Measurements from ENCODE around the gene HLA-DPB1.
"Not testable (repeated sequence)": the region's sequence is repeated elsewhere in the genome, so short reads cannot be mapped to it uniquely, and the experiment has no call there.

Gene HLA-DPB1

DNA sequence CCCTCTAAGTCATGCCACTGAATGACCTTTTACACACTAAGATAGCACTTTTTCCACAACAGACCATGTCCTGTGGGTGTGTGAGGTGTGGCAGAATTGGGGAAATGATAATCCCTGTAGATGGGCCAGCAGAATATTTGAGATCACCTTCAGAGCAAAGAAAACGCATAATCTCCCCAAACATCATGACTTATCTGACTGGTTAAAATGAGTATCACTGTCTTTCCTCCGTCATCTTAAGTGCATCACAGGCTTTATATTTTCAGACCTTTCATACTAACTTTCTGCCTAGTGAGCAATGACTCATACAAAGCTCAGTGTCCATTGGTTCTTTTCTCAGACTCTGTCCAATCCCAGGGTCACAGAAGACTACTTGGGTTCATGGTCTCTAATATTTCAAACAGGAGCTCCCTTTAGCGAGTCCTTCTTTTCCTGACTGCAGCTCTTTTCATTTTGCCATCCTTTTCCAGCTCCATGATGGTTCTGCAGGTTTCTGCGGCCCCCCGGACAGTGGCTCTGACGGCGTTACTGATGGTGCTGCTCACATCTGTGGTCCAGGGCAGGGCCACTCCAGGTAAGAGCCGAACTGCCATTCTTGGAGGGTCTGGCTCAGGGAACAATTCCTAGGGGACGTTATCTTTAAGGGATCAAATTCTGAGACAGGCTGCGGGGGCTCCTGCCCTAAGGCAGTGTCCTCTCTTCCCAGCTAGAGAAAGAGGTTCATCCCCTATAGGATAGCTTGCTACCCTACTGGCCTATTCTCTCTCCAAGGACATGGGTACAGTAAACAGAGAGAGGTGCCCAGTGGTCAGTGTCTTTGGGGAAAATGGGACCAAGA, at the start of gene HLA-DPB1:
Gene HLA-DPB1, plus strand, starts transcription at position 423 of the 838 bp plus-strand sequence. Its CDS starts 52 bp downstream, at position 475.
- DNase-seq, result no peak

GRCh38 chr6:33028220-33028849, 47.5 kb upstream of the HLA-DPB1 start:
- DNase-seq, result no peak

GRCh38 chr6:33029328-33030184, 46.2 kb upstream of the HLA-DPB1 start:
- DNase-seq, result no peak

DNA sequence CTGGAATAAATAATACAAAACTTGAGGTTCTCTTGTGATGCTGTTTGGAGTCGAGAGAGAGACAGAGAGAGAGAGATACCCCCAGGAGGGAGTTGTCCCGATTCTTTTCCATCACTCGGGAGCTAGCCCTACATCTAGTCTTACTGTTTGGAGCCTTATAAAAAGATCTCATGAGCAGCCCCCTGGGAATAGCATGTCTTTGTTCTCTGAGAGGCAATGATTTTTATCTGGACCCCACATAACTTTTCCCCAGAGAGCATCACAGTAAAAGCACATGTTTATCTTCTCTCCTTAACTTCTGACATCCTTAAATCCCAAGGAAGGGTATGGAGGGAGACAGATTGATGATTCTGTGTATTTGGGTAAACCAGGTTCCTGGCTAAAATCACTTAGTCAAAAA, 45.5 kb upstream of the HLA-DPB1 start:
- DNase-seq, result no peak

DNA sequence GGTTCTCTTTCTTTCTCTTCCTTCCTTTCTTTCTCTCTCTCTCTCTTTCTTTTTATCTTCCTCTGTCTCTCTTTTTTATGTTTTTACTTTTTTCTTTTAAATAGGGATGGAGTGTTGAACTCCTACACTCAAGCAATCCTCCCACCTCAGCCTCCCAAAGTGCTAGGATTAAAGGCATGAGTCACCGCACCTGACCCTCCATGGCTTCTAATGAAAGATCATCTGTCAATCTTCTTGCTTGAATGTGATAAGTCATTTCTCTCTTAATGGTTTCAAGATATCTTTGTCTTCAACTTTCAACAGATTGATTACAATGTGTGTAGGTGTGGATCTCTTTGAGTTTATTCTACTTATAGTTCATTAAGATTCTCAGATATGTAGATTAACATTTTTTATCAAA, 41.2 kb upstream of the HLA-DPB1 start:
- no peak for DNase-seq

DNA sequence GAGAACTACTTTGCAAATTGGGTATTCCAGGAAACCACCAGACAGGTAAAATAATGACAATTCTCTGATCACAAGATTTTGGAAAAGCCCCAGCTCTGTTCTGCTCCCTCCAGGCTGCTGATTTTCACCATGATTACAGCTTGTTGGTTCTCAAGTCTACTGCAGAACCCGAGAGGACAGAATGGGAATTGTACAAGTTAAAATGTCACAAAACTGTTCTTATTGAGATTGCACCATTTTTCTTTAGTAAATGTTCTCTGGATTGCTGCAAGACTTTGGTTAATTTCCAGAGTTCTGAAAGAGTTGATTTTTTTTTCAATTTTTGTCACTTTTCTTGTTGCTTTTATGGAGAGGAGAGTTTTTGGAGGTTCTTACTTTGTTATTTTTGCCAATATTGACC, 39.3 kb upstream of the HLA-DPB1 start:
- no peak for DNase-seq

- no peak for DNase-seq
These were observed 35.6 kb upstream of the HLA-DPB1 start for GRCh38 chr6:33040157-33040556.

GRCh38 chr6:33049323-33050013, 26.3 kb upstream of the HLA-DPB1 start:
- no peak for DNase-seq

DNA sequence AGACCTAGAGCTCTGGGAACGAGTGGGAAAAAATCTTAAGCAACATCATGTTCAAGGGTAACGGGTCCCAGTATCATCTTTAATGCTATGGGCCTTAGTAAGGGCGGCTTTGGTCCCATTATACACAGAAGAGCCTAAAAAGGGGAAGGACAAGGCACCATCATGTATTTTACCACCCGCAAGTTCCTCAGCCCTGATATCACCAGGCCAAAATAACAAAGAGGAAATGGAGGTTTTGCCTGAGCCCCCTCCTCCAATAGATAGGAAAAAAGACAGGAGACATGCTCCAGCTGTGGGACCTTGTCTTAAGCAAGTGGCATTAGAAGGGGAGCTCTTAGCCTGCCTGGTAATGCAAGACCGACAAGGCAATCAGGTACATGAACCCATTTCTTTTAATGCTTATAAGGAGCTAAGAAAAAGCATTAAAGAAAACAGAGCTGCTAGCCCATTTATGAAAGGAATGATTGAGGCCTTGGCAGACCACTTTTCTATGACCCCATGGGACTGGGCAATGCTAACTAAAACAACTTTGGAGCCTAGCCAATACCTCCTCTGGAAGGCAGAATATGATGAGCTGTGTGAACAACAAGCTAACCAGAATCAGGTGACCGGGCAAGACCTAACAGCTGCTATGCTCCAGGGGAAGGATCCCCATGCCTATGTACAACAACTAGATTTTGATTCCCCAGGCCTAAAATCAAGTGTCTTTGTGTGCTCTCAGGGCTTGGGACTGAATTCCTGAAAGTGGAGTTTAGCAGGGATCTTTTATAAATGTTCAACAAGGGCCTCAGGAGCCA, 25.6 kb upstream of the HLA-DPB1 start:
- no peak for DNase-seq

DNA sequence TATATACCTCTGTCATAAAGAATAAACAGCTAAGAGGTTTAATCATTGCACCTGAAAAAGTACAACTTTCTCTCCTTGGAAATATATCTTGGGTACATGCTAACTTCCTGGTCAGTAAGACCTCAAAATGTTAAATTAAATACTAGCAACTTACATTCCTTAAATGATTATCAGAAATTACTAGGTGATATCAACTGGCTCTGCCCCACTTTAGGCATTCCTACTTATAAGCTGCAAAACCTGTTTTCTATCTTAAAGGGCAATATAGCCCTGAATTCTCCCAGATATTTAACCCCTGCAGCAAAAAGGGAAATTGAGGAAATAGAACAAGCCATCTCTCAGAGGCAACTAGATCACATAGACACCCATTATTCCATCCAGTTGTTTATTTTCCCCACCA, 23.2 kb upstream of the HLA-DPB1 start:
- no peak for DNase-seq

DNA sequence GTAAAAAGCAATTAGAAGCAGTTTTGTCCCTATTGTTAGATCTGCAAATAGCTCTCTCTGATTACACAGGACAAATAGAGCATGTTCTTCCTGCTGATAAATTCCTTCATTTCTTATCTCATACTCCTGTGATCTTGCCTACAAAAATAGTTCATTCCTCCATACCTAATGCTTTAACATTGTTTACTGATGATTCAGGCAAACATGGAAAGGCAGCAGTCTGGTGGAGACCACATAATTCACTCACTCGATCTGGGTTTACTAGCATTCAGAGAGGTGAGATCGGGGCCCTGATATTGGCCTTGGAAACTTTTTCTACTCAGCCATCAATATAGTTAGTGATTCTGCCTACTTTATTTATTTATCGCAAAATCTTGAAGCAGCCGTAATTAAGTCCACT, 22.6 kb upstream of the HLA-DPB1 start:
- DNase-seq, result no peak

DNA sequence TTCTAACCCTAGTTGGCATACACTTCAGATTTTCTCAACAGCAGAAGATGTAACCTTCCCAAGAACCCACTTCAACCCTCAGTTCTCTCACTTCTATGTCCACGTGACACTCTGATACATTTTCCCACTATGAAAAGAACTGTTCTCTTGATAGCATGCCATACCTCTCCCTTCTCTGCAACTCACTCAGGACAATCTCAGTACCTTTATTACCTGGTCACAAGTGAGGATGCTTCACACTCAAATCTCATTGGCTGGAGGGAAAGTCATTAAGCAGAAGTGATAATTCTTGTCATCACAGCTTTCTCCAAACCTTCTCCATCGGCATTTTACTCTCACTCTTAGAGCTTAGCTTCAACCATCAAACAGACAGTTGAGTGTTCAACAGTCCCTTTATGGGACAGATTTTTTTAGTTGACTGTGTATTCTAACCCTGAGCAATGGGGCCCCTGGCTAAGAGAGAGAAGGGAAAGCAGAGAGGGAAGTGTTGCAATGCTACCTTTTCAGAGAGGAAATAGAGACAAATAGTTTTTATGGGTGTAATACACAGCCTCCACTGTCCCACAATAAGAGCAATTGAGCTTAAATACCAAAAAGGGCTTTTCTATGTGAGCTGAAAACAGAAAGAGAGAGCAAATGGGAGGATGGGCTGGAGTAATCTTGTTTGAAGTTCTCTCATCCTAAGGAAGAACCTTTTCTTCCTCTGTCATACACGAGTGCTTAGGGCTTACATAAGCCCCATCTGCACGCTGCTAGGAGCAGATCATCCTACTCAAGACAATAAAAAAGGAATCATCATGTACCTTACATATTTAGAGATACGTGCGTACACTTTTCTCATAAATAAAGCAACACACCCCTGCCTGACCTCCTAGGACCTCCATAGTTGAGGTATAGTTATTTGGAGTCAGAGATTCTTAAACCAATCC, 18.3 kb upstream of the HLA-DPB1 start:
- no peak for DNase-seq

DNA sequence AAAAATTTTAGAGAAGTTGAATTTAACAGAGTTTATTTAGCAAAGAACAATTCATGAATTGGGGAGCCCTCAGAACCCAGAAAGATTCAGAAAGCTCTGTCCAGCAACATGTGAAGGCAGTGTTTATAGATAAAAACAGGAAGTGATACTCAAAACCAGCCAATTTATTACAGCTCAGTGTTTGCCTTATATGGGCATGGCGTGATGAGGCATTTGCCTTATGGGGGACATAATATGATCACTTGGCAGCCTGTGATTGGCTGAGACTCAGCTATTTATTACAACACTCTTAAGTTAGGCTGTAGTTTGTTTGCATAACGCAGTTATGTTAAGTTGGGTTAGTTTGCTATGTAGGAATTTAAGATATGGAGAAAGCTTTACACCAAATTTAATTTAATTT, 13.8 kb upstream of the HLA-DPB1 start:
- DNase-seq, result no peak

GRCh38 chr6:33063435-33063834, 12.4 kb upstream of the HLA-DPB1 start:
- DNase-seq, result not testable (repeated sequence)

DNA sequence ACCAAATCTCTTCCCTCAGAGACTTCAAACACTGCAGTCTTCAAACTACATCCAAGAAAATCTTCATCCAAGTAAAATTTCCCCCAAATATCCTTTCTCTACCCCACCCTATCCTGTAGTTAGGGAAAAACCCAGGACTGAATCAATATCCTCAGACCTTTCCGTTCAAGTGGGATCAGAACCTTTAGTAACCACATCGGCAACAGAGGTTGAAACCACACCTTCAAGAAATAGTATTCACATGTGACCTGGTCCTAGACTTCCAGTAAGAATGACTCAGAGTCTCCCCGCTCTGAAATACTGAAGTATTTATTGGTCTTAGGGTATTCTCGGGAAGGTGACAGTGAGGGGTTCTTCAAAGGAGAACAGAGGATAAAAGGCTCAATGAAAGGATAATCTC, 11.1 kb upstream of the HLA-DPB1 start:
- no peak for DNase-seq

- no peak for DNase-seq
These were observed 10.5 kb upstream of the HLA-DPB1 start for GRCh38 chr6:33065312-33065711.

- no peak for DNase-seq
These were observed 8.8 kb upstream of the HLA-DPB1 start for GRCh38 chr6:33066917-33067521.

DNA sequence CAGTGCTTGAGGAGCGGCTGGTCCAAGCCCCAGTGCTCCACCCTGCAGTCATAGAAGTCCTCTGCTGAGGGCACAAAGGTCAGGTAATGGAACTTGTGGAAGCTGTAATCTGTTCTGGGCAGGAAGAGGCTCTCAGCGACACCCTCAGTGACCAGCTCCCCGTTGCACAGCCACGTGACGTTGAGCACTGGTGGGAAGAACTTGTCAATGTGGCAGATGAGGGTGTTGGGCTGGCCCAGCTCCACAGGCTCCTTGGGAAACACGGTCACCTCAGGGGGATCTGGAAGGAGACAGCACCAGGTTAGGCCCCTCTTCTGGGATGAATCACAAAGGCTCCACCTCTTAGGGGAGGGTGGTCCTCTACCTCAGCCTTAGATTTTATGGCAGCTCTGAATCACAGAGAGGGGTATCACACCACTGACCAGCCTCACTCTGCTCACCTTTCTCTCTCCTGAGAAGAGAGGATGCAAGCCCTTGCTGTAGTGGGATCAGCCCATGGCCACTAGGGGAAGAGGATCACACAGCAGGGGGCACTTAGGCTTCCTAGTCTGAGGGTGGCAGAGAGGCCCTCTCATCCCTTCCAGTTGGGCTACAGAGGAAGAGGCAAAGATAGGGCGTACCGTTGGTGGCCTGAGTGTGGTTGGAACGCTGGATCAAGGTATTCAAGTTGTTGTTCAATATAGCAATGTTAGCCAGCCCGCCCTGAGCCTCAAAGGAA, 6.6 kb upstream of the HLA-DPB1 start:
- no peak for DNase-seq

- DNase-seq, result no peak
These were observed 4.9 kb upstream of the HLA-DPB1 start for GRCh38 chr6:33070909-33071308.

DNA sequence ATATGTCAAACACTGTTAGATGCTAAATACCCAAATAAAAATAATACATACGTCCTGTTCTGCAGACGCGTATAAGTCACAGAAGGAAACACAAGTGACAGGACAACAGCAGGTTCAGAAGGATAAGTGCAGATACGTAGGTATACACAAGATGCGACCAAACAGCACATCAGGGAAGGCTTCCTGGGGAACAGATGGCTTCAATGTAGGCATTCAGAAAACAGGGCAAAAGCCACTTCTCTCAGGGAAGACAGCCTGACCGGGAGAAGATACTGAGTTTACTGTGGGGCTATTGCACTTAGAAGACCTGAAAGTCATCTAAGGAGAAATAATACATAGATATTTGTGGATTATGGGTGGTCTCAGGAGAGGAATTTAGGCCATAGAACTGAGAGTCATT, 4.2 kb upstream of the HLA-DPB1 start:
- DNase-seq, result no peak

All from activated gamma-delta T cell treated with Interleukin-2 at 50 U/mL for 16 hours (primary cell).